ENCODE results near the gene CCDC127. TPM values are rescaled to one million over a fixed set of nuclear protein-coding genes. Genes with fewer than 3 reads are reported as not detected.

Gene CCDC127
- total RNA-seq, 2 experiments from 2014 or later, result 5.3 to 5.9 TPM

DNA sequence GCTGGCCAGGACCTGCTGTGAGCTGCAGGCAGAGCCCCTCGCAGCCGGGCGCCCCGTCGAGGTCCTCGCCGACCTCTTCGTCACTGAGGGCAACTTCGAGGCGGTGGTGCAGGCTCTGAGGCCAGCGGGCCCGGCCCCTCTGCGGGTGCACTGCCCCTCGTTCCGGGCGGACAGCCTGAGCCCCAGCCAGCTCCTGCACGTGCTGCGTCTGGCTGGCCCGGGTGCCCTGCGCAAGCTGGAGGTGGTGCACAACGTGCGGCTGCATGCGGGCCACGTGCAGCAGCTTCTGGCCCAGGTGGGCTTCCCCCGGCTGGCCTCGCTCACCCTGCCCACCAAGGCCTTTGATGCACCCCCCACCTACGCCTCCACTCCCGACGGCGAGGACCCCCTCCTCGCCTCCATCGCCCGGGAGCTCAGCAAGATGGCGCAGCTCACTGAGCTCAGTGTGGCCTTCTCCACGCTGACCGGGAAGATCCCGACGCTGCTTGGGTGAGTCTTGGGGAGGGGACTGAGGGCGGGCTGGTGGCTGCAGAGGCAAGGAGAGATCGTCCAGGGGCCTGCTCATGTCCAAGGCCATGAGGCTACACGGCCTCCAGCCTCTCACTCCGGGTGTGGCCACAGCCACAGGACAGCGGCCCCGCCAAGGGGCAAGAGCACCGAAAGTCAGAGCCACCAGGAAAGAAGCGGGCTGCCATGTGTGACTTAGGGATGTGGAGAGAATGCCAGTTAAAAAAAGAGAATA, 25.8 kb downstream of the CCDC127 start:
- DNase-seq, result no peak
- Mint-ChIP-seq H3K27me3 (no peaks in the 10 kb centered on the region), H3K4me1 (peaks cover 11% of the 10 kb centered on the region), H3K9me3 (no peaks in the 10 kb centered on the region), H3K27ac (no peak overlapping the region), H3K36me3 (no peaks in the 10 kb centered on the region), H3K4me3 (no peak overlapping the region)

DNA sequence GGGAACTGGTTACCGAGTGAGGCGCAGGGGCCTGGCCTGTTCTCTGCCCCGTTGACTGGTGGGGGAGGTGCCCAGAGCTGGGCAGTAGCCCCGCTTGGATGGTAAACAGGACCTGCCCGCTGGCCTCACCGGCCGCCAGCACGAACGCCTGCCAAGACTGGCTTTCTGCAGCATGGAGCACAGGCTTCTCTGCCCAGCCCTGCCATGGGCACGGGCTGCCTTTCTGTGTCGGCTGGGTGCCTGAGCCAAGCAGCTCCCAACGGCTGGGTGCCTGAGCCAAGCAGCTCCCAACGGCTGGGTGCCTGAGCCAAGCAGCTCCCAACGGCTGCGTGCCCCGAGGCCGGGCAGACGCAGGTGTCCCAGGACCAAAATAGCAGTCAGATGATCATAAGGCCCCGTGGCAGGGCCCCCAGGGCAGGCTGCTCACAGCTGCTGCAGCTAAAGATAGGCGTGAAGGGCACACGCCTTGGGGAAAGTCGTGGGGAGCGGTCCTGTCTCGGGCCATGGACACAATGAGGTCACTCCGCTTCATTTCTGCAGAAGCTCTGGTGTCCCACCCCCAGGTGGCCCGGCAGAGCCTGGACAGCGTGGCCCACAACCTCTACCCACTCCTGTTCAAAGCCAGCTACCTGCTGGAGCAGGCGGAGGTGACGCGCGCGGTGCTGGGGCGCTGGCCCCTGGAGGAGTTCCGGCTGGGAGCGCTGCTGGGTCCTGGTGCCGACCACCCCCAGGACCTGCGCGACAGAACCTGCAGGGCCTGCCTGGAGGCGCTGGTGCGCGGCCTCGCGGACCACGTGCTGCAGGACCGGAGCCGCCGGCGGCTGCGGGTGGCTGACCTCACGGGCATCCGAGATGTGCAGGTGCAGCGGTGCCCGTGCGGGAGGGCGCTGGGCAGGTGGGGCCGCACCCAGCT, 26.7 kb downstream of the CCDC127 start, which contains the start of gene LRRC14B:
Gene LRRC14B (plus strand): TSS at position 460 of the 913 bp plus-strand sequence. CDS start 44 bp downstream, at position 504.
- H3K36me3 Mint-ChIP-seq, result no peaks in the 10 kb centered on the region
- DNase-seq, result peak; percentile 35
- no peak within 1 kb of the TSS for H3K27ac Mint-ChIP-seq
- H3K9me3 Mint-ChIP-seq, result no peaks in the 10 kb centered on the region
- peak within 1 kb of the TSS; percentile 14 for H3K4me3 Mint-ChIP-seq
- no peaks in the 10 kb centered on the region for H3K27me3 Mint-ChIP-seq
- H3K4me1 Mint-ChIP-seq, result peaks cover 11% of the 10 kb centered on the region

DNA sequence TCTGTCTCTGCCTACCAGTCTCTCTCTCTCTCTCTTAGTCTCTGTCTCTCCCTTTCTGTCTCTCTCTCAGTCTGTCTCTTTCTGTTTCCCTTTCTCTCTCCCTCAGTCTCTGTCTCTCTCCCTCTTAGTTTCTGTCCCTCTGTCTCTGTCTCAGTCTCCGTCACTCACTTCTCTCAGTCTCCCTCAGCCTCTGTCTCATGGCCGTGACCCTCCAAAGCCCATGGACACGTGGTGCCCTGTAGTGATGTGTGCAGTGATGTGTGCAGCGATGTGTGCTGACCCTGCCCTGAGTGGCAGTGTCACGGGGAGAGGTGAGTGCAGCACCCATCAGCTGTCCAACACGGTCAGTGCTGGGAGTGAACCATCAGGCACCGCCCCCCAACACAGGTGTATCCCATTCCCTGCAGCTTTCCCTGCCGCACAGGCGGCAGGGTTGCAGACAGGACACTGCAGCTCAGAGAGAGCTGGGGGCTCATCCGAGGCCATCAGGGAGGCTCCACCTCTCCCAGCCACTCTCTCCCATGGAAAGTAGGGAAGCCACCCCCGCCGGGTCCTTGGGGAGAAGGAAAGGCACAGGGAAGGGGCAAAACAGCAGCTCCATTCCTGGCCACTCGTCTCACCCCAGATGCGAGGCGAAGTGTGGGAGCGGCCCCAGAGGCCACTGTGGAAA, 27.5 kb downstream of the CCDC127 start:
- H3K4me3 Mint-ChIP-seq, result no peak overlapping the region

DNA sequence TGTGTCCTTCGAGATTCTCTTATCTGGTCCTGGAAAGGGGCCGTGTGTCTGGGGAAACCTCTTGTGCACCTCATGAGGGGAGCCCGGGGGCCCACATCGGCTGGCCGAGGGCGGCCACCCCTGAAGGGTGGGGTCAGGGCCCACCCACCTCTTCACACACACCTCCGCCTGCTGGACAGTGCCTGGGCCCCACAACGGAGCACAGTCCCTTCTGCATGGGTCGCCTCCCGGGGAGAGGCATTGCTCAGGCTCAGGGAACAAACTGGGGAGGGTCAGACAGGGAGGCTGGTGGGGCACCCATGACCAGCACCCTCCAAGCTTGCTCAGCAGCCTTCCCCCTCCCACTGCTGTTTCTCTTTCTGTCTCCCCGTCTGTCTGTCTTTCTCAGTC, 28.0 kb downstream of the CCDC127 start:
- H3K27ac Mint-ChIP-seq, result no peak overlapping the region

More for the DNA sequence above, 27.5 kb downstream of the CCDC127 start:
- Mint-ChIP-seq H3K36me3 (no peaks in the 10 kb centered on the region), H3K4me1 (peaks cover 11% of the 10 kb centered on the region), H3K27ac (no peak overlapping the region), H3K27me3 (no peaks in the 10 kb centered on the region), H3K9me3 (no peaks in the 10 kb centered on the region)
- no peak for DNase-seq

DNA sequence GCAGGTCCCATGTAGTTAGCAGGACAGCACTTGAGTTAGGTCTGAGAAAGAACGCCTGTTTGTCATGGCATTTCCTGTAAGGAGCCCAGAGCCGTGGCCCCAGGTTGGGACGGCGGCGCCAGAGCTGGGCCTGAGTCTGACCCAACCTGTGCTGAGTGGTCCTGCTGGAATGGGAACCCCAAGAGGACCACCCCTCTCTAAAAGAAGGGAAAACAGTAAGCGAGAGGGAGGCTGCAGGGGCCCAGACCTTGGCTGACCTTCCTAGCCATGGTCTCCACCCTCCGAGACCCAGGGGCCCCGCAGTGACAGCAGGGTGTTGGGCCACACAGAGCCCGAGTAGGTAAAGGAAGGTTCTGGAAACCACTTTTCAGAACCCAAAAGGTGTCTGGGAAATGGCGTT, 28.5 kb downstream of the CCDC127 start:
- Mint-ChIP-seq H3K4me3 (no peak overlapping the region), H3K27me3 (no peaks in the 10 kb centered on the region), H3K4me1 (peaks cover 11% of the 10 kb centered on the region), H3K27ac (no peak overlapping the region), H3K9me3 (no peaks in the 10 kb centered on the region), H3K36me3 (no peaks in the 10 kb centered on the region)
- no peak for DNase-seq

More for the DNA sequence above, 28.0 kb downstream of the CCDC127 start:
- Mint-ChIP-seq H3K36me3 (no peaks in the 10 kb centered on the region), H3K4me3 (no peak overlapping the region), H3K4me1 (peaks cover 11% of the 10 kb centered on the region), H3K27me3 (no peaks in the 10 kb centered on the region), H3K9me3 (no peaks in the 10 kb centered on the region)
- DNase-seq, result no peak

DNA sequence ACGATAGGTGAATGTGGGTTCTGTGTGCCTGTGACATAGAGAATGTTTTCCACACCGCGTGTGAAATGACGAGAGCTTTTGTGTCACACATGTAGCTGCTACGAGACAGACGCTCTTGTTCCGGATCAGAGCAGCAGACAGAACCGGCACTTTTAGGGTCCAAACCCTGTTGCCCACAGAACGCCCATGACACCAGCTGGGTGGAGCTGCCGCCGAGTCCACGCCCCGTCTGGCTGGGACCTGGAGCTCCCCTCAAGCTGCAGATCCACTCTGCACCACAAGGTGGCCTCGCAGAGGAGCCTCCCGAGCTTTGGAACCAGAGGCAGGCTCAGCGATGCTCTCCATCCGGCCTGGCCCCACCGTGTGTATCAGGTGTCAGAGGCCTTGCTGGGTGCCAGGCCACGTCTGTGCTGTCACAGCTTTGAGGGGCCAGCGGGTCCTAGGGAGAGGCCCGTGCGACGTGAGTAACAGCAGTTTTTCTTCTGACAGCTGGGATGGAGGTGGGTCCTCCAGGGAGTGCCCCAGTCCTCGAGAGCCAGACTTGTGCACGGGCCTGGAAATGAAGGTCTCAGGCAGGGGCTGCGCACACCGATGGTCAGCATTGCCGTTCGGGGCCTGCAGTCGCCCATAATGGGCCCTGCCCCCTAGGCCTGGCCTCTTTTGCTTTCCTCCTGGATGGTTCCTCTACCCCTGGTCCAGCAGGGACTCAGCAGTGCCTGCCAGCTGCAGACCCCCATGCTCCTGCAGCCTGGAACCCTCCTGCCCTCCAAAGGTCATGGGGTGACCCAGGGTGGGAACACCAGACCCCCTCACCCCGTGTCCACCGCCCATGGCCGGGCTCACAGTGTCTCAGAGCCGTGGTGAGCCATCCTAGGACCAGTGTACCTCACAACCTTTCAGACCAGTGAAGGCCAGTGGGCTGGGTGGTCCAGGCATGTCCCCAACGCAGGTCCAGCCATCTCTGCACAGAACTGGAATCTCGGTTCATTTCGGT, 29.2 kb downstream of the CCDC127 start:
- H3K4me3 Mint-ChIP-seq, result peak overlapping the region; percentile 22
- peak; percentile 89 for DNase-seq
- no peaks in the 10 kb centered on the region for H3K27me3 Mint-ChIP-seq
- no peaks in the 10 kb centered on the region for H3K9me3 Mint-ChIP-seq
- peak overlapping the region; percentile 20 for H3K27ac Mint-ChIP-seq
- H3K36me3 Mint-ChIP-seq, result no peaks in the 10 kb centered on the region
- peaks cover 11% of the 10 kb centered on the region for H3K4me1 Mint-ChIP-seq

DNA sequence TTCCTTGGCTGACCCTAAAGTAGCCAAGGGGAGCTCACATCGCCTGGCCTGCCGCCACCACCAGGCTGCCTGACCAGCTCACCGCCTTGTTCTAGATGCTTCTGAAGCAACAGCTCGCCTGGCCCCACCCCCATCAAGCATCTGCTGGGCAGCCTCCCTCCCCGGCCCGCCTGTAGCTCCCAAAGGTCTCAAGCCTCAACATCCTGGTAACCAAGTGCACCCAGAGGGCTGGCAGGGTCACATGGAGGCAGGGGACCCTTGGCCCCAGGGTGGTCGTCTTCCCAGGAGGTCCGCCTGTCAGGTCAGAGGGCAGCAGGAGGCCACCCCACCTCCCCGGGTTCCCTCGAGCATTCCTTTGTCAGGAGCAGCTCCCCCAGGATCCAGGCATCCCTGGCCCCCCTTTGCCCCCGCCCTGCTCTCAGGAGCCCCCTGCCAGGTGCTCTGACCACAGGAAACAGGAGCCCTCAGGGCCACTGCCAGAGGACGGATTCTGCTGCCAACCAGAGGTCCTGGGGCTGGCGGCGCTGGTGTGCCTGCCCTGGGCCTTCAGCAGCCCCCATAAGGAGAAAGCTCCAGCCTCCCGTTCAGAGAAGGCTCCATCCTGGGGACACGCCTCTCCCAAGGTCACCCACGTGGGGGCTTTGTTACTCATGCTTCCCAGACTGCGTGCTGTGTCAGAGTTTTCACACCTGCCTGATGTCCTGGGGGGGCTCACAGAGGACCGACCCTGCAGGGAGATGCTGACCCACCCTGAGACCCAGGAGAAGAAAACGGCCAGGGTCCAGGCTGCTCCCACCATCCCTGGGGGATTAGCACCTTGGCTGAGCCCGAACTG, 30.1 kb downstream of the CCDC127 start:
- no peak overlapping the region for H3K27ac Mint-ChIP-seq
- H3K36me3 Mint-ChIP-seq, result no peaks in the 10 kb centered on the region
- H3K4me1 Mint-ChIP-seq, result peaks cover 11% of the 10 kb centered on the region
- no peak overlapping the region for H3K4me3 Mint-ChIP-seq
- H3K9me3 Mint-ChIP-seq, result no peaks in the 10 kb centered on the region
- no peak for DNase-seq
- no peaks in the 10 kb centered on the region for H3K27me3 Mint-ChIP-seq

DNA sequence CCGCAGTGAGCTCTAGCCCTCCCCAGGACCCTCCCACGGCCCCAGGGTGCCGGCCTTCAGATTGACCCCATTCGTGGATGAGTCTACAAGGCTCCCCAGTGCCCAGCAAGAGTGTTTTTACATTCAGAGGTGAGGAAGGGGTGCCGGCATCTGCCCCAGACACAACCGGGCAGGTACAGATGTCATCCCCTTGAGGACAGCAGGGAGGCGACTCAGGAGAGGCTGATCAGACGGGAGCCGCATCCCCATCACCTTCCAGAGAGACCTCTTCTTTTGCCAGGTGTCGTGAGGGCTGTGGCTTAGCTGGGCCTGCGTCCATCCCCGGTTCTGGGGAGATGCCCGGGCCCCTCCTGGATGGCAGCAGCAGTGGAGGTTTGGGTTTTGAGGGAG, 30.9 kb downstream of the CCDC127 start:
- no peak overlapping the region for H3K27ac Mint-ChIP-seq
- H3K36me3 Mint-ChIP-seq, result no peaks in the 10 kb centered on the region
- no peaks in the 10 kb centered on the region for H3K9me3 Mint-ChIP-seq
- H3K27me3 Mint-ChIP-seq, result no peaks in the 10 kb centered on the region
- H3K4me1 Mint-ChIP-seq, result peaks cover 11% of the 10 kb centered on the region
- no peak overlapping the region for H3K4me3 Mint-ChIP-seq
- DNase-seq, result no peak

DNA sequence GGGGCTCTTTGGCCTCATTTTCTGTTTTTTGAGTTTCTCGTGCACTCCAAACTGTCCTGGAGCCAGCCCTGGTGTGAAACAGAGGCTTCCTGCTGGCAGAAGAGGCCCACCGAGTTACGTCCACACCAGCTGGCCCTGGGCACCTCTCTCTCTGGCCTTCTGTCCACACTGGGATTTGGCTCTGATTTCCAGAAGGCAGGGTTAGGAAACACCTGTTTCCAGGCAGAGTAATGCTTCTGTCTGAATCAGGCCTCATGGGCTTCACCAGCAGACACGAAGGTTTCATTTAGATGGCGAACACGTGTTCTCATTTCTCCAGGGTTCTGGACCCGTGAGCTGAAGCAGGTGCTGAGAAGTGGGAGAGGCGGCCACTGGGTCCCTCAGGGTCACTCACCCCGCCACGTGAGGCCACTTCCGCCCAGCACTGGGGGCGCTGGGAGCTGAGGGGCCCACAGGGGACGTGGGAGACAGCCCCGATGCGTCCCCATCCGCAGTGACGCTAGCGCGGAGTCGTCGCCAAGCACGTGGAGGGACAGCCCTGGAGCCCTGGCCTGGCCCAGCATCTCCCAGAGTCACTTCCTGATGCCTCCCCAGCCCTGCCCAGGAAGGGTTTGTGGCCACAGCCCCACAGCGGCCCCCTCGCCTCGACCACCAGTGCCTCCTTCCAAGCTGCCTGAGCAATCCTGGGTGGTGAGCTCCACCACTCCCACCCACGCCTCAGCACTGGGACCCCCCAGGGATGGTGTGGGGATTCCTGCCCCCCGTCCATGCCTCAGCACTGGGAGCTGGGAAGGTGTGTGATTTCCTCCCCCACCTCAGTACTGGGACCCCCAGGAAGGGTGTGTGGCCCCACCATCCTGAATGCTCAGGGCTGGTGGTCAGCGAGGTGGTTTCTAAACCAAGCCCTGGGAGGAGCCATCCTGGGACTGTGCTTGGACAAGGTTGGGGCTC, 31.6 kb downstream of the CCDC127 start:
- no peaks in the 10 kb centered on the region for H3K9me3 Mint-ChIP-seq
- peaks cover 11% of the 10 kb centered on the region for H3K4me1 Mint-ChIP-seq
- no peaks in the 10 kb centered on the region for H3K27me3 Mint-ChIP-seq
- no peak overlapping the region for H3K27ac Mint-ChIP-seq
- no peak overlapping the region for H3K4me3 Mint-ChIP-seq
- DNase-seq, result no peak
- H3K36me3 Mint-ChIP-seq, result no peaks in the 10 kb centered on the region

DNA sequence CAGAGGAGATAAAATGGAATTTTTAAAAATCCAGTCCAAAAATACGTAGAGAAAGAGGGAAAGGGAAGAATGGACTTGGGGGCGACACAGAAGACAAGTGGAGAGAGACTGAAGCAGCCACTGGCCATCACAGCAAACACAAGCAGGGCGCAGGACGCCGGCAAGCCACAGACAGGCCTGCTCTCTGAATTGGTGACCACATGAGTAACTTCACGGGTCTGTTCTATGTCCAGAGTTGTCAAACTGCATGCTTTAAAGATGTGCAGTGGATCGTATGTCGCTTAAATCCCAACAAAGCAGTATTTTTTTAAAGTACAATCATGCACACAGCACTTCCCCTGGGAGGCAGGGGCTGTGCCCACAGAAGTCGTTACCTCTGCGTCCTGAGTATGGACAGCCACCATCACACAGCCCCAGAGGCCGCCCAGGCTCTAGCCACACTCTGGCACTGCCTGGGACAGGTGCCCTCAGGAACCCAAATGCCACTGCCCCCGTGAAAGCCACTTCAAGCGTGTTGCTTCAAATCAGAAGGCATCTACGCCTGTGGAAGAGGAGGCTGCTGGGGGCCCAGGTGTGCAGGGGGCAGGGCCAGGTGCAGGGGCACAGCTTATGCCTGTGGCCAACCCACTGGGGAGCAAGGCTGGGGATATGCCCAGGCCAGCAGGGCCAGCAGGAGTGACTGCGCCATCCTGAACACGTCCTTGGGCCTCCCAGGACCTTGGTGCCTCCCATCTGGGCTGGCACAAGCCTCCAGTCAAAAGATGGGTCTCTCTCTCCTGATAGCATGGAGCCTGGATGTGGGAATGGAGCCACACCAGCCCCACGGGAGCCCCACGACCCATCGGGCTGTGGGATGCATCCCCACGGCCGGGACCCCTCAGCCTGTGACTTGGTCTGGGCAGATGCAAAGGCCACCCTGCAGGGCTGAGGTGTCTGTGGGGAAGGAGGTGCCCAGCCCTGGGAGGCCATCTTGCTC, 32.6 kb downstream of the CCDC127 start:
- H3K4me1 Mint-ChIP-seq, result peaks cover 10% of the 10 kb centered on the region
- H3K4me3 Mint-ChIP-seq, result no peak overlapping the region
- no peak for DNase-seq
- H3K9me3 Mint-ChIP-seq, result no peaks in the 10 kb centered on the region
- H3K36me3 Mint-ChIP-seq, result no peaks in the 10 kb centered on the region
- H3K27me3 Mint-ChIP-seq, result no peaks in the 10 kb centered on the region
- H3K27ac Mint-ChIP-seq, result no peak overlapping the region

DNA sequence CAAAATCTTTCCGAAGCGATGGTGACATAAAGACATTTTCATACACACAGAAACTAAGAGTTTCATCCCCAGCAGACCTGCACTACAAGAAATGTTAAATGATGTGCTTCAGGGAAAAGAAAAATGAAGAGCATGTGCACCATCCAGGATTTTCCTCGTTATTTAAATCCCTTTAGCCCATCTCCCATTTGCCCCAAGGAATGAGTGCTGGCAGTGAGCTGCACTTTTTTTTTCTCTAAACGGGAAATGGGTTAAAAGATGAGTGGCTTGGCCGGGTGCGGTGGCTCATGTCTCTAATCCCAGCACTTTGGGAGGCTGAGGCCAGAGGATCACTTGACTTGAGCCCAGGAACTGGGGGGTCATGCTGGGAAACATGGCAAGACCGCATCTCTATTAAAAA, 33.5 kb downstream of the CCDC127 start:
- H3K27me3 Mint-ChIP-seq, result no peaks in the 10 kb centered on the region
- H3K27ac Mint-ChIP-seq, result no peak overlapping the region
- no peaks in the 10 kb centered on the region for H3K9me3 Mint-ChIP-seq
- no peaks in the 10 kb centered on the region for H3K36me3 Mint-ChIP-seq
- peaks cover 7% of the 10 kb centered on the region for H3K4me1 Mint-ChIP-seq
- DNase-seq, result no peak
- no peak overlapping the region for H3K4me3 Mint-ChIP-seq

DNA sequence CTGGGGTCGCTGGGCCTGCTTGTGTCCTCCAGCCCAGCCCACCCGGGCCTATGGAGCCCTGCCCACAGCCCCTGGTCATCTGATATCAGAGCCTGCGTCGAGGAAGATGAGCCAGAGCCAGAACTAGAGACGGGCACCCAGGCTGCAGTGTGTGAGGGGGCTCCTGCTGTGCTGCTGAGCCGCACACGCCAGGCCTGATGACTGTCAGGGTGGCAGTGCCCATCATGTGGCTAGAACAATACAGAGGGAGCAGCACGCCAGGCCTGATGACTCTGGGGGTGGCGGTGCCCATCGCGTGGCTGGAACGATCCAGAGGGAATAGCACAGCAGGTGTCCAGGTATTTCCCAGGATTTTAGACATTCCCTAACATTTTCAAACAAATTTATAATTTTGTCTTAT, 35.8 kb downstream of the CCDC127 start:
- H3K4me3 Mint-ChIP-seq, result no peak overlapping the region
- H3K4me1 Mint-ChIP-seq, result no peaks in the 10 kb centered on the region
- no peak overlapping the region for H3K27ac Mint-ChIP-seq

More for the DNA sequence above, 35.8 kb downstream of the CCDC127 start:
- Mint-ChIP-seq H3K27me3 (no peaks in the 10 kb centered on the region), H3K36me3 (no peaks in the 10 kb centered on the region), H3K9me3 (no peaks in the 10 kb centered on the region)
- no peak for DNase-seq
